GM12878 (cell line): ENCODE measurements around the gene TCF25. TPM values are rescaled to one million over a fixed set of nuclear protein-coding genes. Genes with fewer than 3 reads are reported as not detected.
A peak's percentile ranks its signal among the peaks of the same experiment; 100 is the strongest.

Source experiments
- ATAC-seq: fragments of 200-7000 bp; cut with Tn5 transposase; 3 replicates; pipeline ENCODE4 v1.9.1; 2020; ENCODE audit warnings: mild to moderate bottlenecking, moderate library complexity
- BruUV-seq: library from RNA; stranded (reverse); fragments of 400-500 nt; replicated peaks from 2 replicates; lab custom pipeline; 2021; lab: Mats Ljungman, UMichigan
- CTCF ChIA-PET: fragments of 300-600 bp; sonication (Branson Sonifier 250); formaldehyde crosslinking; extraction: SDS; loops from one replicate; lab custom pipeline; 2021; ENCODE audit warnings: inconsistent platforms; lab: Yijun Ruan, JAX
- POLR2A ChIA-PET: fragments of 350-600 bp; formaldehyde crosslinking; extraction: SDS; loops from one replicate; lab custom pipeline; 2021; ENCODE audit warnings: inconsistent platforms; lab: Charles Lee
- RAD21 ChIA-PET: fragments of 300-600 bp; sonication (Branson Sonifier 250); formaldehyde crosslinking; loops from one replicate; lab custom pipeline; 2023; ENCODE audit warnings: antibody characterized with exemption; ENCODE audit not compliant: unreplicated experiment; lab: Charles Lee
- SMC1A ChIA-PET: fragments of 300-600 bp; sonication (Branson Sonifier 250); formaldehyde crosslinking; loops from one replicate; lab custom pipeline; 2023; ENCODE audit not compliant: unreplicated experiment, uncharacterized antibody; lab: Charles Lee
- DNase-seq: peaks from one replicate; pipeline ENCODE4 v3.0.0-alpha.2; 2011; ENCODE audit warnings: low read depth, low spot score
- FAIRE-seq: peaks from 3 replicates; lab custom pipeline; 2011; peaks lifted over from hg19 to GRCh38; lab: Jason Lieb, UNC
- H2AFZ ChIP-seq: 2 replicates; pipeline ENCODE4 v1.6.0; 2011; ENCODE audit warnings: low read depth, low read length, control low read depth; ENCODE audit not compliant: control insufficient read depth
- H3K27ac ChIP-seq: 2 replicates; pipeline ENCODE4 v1.5.1; 2011; ENCODE audit warnings: control low read depth; ENCODE audit not compliant: control insufficient read depth, insufficient read depth
- H3K27me3 ChIP-seq, 2 experiments: replicated peaks in 1 of 2; 2 replicates each; pipeline versions ENCODE4 v1.6.0 to v1.6.1; 2011; ENCODE audit warnings: low read length in 1 of 2; ENCODE audit not compliant: control insufficient read depth in 2 of 2, insufficient read depth in 2 of 2
- H3K36me3 ChIP-seq, 2 experiments: 2 replicates each; pipeline ENCODE4 v1.5.1; 2011; ENCODE audit warnings: low read length in 1 of 2; ENCODE audit not compliant: control insufficient read depth in 2 of 2, insufficient read depth in 2 of 2
- H3K4me1 ChIP-seq: 2 replicates; pipeline ENCODE4 v1.6.1; 2011; ENCODE audit warnings: mild to moderate bottlenecking, low read length, moderate library complexity, mixed read lengths; ENCODE audit not compliant: control insufficient read depth, insufficient read depth
- H3K4me2 ChIP-seq: 2 replicates; pipeline ENCODE4 v1.6.0; 2011; ENCODE audit warnings: control low read depth; ENCODE audit not compliant: control insufficient read depth, insufficient read depth
- H3K4me3 ChIP-seq: fragments of 200-600 bp; sonication (generic); 2 replicates; pipeline ENCODE4 v1.5.1; 2016
- H3K79me2 ChIP-seq: 2 replicates; pipeline ENCODE4 v1.6.0; 2011; ENCODE audit warnings: low read length; ENCODE audit not compliant: control insufficient read depth, insufficient read depth
- H3K9ac ChIP-seq: 2 replicates; pipeline ENCODE4 v1.8.0; 2011; ENCODE audit warnings: low read length, control low read depth, mixed read lengths; ENCODE audit not compliant: control insufficient read depth, insufficient read depth
- H3K9me3 ChIP-seq: replicated peaks from 3 replicates; pipeline ENCODE4 v1.5.1; 2011; ENCODE audit warnings: mild to moderate bottlenecking, low read length; ENCODE audit not compliant: control insufficient read depth, insufficient read depth
- H4K20me1 ChIP-seq: 2 replicates; pipeline ENCODE4 v1.6.0; 2011; ENCODE audit not compliant: control insufficient read depth, insufficient read depth
- BCL11A ChIP-seq: IDR thresholded peaks from 2 replicates; pipeline ENCODE4 v1.6.1; 2011; ENCODE audit warnings: low read depth, low read length
- PML ChIP-seq: IDR thresholded peaks from 2 replicates; pipeline ENCODE4 v1.6.1; 2012; ENCODE audit warnings: low read length, inconsistent platforms
- SMAD1 ChIP-seq: fragments of 450-650 bp; IDR thresholded peaks from 2 replicates; pipeline ENCODE4 v1.6.1; 2018; ENCODE audit warnings: mild to moderate bottlenecking, low read depth; ENCODE audit not compliant: partially characterized antibody
- SREBF1 ChIP-seq: IDR thresholded peaks from 2 replicates; pipeline ENCODE4 v1.6.1; 2012; ENCODE audit warnings: mild to moderate bottlenecking, low read length
- WGBS: methylation state at CpG from one replicate; pipeline ENCODE4 v1.1.6; 2016; ENCODE audit warnings: low lambda C conversion rate; ENCODE audit not compliant: insufficient replicate concordance, insufficient coverage; ENCODE audit errors: missing lambda C conversion rate; 5-methylcytosine and 5-hydroxymethylcytosine counted together
- in situ Hi-C: fragments of 300-500 bp; cut with MboI; formaldehyde crosslinking; loops from 9 replicates; pipeline ENCODE4 v1.14.3; 2018; ENCODE audit warnings: mixed read lengths
- intact Hi-C: fragments of 100-400 bp; cut with micrococcal nuclease; formaldehyde crosslinking; loops from one replicate; pipeline ENCODE4 v1.14.2; 2022; ENCODE audit not compliant: unreplicated experiment
- polyA plus RNA-seq, 11 experiments: library from polyadenylated mRNA; depleted of rRNA in 4 of 11; unstranded in 6 of 11; stranded (reverse) in 5 of 11; fragments of >200 nt; fragmentation: Nextera tagmentation in 4 of 11; fragmentation: Illumina TruSeq in 1 of 11; extraction: Ambion mirVana in 4 of 11; extraction: Trizol in 1 of 11; gene quantifications; 1 replicate in 1 of 11; 2 replicates in 10 of 11; pipeline versions ENCODE4 v1.2.1 to v1.2.3, GENCODE V29; 2011 to 2016; ENCODE audit warnings: inconsistent platforms in 2 of 11, missing spikeins in 2 of 11, low read depth in 1 of 11
- total RNA-seq, 4 experiments: library from RNA; depleted of rRNA in 3 of 4; stranded (reverse); fragments of >200 nt in 3 of 4; fragmentation: Illumina TruSeq in 1 of 4; extraction: Trizol in 1 of 4; gene quantifications; 2 replicates each; pipeline versions ENCODE4 v1.2.1 to v1.2.3, GENCODE V29; 2013 to 2021
- TF ChIP-seq, protein P1 (sequence below): fragments of 450-650 bp; IDR thresholded peaks from 2 replicates; pipeline ENCODE4 v1.6.1; 2018; ENCODE audit warnings: borderline replicate concordance, mild to moderate bottlenecking; ENCODE audit not compliant: partially characterized antibody
- TF ChIP-seq, protein P2 (sequence below): fragments of 450-650 bp; IDR thresholded peaks from 2 replicates; pipeline ENCODE4 v1.6.1; 2016; ENCODE audit warnings: mild to moderate bottlenecking

Gene TCF25
- total and polyA plus RNA-seq, 10 of the 15 experiments (the other 5 are each of a cell fraction or from before 2014, with no cell fraction given) = 8.4 to 130 (median 89.4) TPM

DNA sequence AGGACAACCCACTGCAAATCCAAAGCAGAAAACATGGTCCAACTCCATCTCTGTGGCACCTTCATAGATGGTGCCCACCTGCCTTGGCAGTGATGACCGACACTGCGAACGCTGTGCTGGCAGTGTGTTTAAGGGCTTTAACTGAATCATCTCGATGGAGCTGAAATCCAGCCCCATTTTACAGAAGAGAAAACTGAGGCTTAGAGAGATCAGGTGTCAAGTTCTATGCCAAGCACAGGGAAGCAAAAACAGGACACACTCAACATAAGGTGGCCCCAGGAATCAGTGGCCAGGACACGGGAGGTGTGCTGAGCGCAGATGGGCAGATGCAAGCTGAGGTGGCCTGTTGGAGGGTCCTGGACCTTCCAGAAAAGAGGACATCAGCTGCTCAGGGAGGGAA lies 10.7 kb upstream of the TCF25 start:
- in situ Hi-C loops = loop anchor here (5.0 kb wide), 1 partner anchor 160 kb away; the partner anchor contains the start of gene SPATA2L

More for the DNA sequence above, 10.7 kb upstream of the TCF25 start:
- Histone ChIP-seq H4K20me1 (no peaks in the 10 kb centered on the region), H3K9me3 (peaks cover 1% of the 10 kb centered on the region; the same call in 2 of the 3 replicates), H3K4me2 (peak overlapping the region; percentile 85), H3K27ac (no peak overlapping the region), H3K27me3 (no peaks in the 10 kb centered on the region; a peak in 1 of 4 replicates), H3K4me3 (no peak overlapping the region), H2AFZ (no peak overlapping the region), H3K36me3 (no peaks in the 10 kb centered on the region), H3K4me1 (peaks cover 22% of the 10 kb centered on the region), H3K9ac (no peak overlapping the region), H3K79me2 (no peaks in the 10 kb centered on the region)
- no peak for FAIRE-seq
- no peak for DNase-seq
- RAD21 ChIA-PET = interaction anchor here (1.8 to 3.4 kb wide), 2 partner anchors 162 kb away, joined by 9 to 26 read pairs; partner anchors contain the start of gene SPATA2L
- SMC1A ChIA-PET = interaction anchor here (0.6 to 3.5 kb wide), 3 partner anchors 10 to 163 kb away, joined by 3 to 17 read pairs (median 4); partner anchors contain the start of gene TCF25
- WGBS = 98% methylated on average over 6 of the region's 6 CpGs
- BruUV-seq = no TSS peak
- CTCF ChIA-PET = interaction anchor here (0.7 to 6.9 kb wide), 5 partner anchors 45 to 229 kb away, joined by 3 to 119 read pairs (median 6); partner anchors contain the start of gene SPATA2L
- POLR2A ChIA-PET = interaction anchor here (0.6 to 5.2 kb wide), 4 partner anchors 10 to 296 kb away, joined by 3 to 49 read pairs (median 5); partner anchors contain the start of gene TCF25
- no peak for ATAC-seq
- intact Hi-C loops = no loop called here
- TF ChIP-seq SREBF1 (no peak), PML (no peak), BCL11A (no peak), SMAD1 (no peak)
- TF ChIP-seq, protein P1, sequence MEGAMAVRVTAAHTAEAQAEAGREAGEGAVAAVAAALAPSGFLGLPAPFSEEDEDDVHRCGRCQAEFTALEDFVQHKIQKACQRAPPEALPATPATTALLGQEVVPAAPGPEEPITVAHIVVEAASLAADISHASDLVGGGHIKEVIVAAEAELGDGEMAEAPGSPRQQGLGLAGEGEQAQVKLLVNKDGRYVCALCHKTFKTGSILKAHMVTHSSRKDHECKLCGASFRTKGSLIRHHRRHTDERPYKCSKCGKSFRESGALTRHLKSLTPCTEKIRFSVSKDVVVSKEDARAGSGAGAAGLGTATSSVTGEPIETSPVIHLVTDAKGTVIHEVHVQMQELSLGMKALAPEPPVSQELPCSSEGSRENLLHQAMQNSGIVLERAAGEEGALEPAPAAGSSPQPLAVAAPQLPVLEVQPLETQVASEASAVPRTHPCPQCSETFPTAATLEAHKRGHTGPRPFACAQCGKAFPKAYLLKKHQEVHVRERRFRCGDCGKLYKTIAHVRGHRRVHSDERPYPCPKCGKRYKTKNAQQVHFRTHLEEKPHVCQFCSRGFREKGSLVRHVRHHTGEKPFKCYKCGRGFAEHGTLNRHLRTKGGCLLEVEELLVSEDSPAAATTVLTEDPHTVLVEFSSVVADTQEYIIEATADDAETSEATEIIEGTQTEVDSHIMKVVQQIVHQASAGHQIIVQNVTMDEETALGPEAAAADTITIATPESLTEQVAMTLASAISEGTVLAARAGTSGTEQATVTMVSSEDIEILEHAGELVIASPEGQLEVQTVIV = no peak
- TF ChIP-seq, protein P2, sequence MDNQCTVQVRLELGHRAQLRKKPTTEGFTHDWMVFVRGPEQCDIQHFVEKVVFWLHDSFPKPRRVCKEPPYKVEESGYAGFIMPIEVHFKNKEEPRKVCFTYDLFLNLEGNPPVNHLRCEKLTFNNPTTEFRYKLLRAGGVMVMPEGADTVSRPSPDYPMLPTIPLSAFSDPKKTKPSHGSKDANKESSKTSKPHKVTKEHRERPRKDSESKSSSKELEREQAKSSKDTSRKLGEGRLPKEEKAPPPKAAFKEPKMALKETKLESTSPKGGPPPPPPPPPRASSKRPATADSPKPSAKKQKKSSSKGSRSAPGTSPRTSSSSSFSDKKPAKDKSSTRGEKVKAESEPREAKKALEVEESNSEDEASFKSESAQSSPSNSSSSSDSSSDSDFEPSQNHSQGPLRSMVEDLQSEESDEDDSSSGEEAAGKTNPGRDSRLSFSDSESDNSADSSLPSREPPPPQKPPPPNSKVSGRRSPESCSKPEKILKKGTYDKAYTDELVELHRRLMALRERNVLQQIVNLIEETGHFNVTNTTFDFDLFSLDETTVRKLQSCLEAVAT = no peak
